Upper lobe of right lung (tissue), 1 donor: ENCODE data around the gene RNF144A. TPM values are rescaled to one million over a fixed set of nuclear protein-coding genes. Genes with fewer than 3 reads are reported as not detected.

ENCODE experiments used
- ATAC-seq: fragments of 200-7000 bp; cut with Tn5 transposase; one replicate; pipeline ENCODE4 v1.9.1; 2020; ENCODE audit warnings: mild to moderate bottlenecking, moderate library complexity
- DNase-seq: peaks from one replicate; pipeline ENCODE4 v3.0.0-alpha.2; 2020
- H3K27ac ChIP-seq: fragments of 200-600 bp; one replicate; pipeline ENCODE4 v1.8.0; 2022
- H3K27me3 ChIP-seq: fragments of 200-600 bp; one replicate; pipeline ENCODE4 v1.8.0; 2022; ENCODE audit warnings: mild to moderate bottlenecking
- H3K36me3 ChIP-seq: fragments of 200-600 bp; one replicate; pipeline ENCODE4 v1.8.0; 2022
- H3K4me1 ChIP-seq: fragments of 200-600 bp; one replicate; pipeline ENCODE4 v1.8.0; 2022
- H3K4me3 ChIP-seq: fragments of 200-600 bp; one replicate; pipeline ENCODE4 v1.8.0; 2022; ENCODE audit warnings: mild to moderate bottlenecking
- H3K9me3 ChIP-seq: fragments of 200-600 bp; one replicate; pipeline ENCODE4 v1.8.0; 2022
- CTCF ChIP-seq: fragments of 200-600 bp; IDR thresholded peaks from one replicate; pipeline ENCODE4 v1.8.0; 2022; ENCODE audit warnings: antibody characterized with exemption
- intact Hi-C: fragments of 100-400 bp; cut with DNase I; formaldehyde crosslinking; loops from one replicate; pipeline ENCODE4 v1.11.0; 2022
- total RNA-seq: library from RNA; stranded (reverse); fragmentation: NEBNext Ultra II Directional; extraction: Animal tissue kit (Norgen Biotek cat#: 25700); gene quantifications from one replicate; pipeline ENCODE4 v1.2.1, GENCODE V29; 2021
- donor health status: DM: no; HTN: yes; CAD: no; lungs with severe emphysema.

RNF144A gene
- total RNA-seq, 1 donor from 2014 or later: 16.0 TPM

- no peaks in the 10 kb centered on the region for H3K9me3 ChIP-seq
- DNase-seq (peak; percentile 90), ATAC-seq (peak; percentile 95)
- H3K27me3 ChIP-seq: no peaks in the 10 kb centered on the region
- TF ChIP-seq CTCF: no peak
- peaks cover 19% of the 10 kb centered on the region for H3K4me1 ChIP-seq
- H3K4me3 ChIP-seq: no peak overlapping the region
- no peak overlapping the region for H3K27ac ChIP-seq
- H3K36me3 ChIP-seq: no peaks in the 10 kb centered on the region
- intact Hi-C loops: no loop called here
Observed at GRCh38 chr2:7031547-7032245, 114.5 kb downstream of the RNF144A start.

- TF ChIP-seq CTCF: no peak
- Histone ChIP-seq H3K9me3 (no peaks in the 10 kb centered on the region), H3K4me3 (no peak overlapping the region), H3K27me3 (no peaks in the 10 kb centered on the region), H3K4me1 (peaks cover 19% of the 10 kb centered on the region), H3K27ac (no peak overlapping the region), H3K36me3 (no peaks in the 10 kb centered on the region)
- ATAC-seq: no peak
- no peak for DNase-seq
- intact Hi-C loops: no loop called here
Observed at GRCh38 chr2:7032371-7032770, 115.2 kb downstream of the RNF144A start.

GRCh38 chr2:7033136-7033960 lies 116.1 kb downstream of the RNF144A start:
- Histone ChIP-seq H3K4me1 (peaks cover 10% of the 10 kb centered on the region), H3K27ac (no peak overlapping the region), H3K27me3 (no peaks in the 10 kb centered on the region), H3K4me3 (no peak overlapping the region), H3K9me3 (no peaks in the 10 kb centered on the region), H3K36me3 (no peaks in the 10 kb centered on the region)
- DNase-seq (no peak), ATAC-seq (no peak)
- TF ChIP-seq CTCF: no peak
- intact Hi-C loops: no loop called here

- no peak overlapping the region for H3K27ac ChIP-seq
- intact Hi-C loops: no loop called here
Observed at GRCh38 chr2:7034303-7034702, 117.1 kb downstream of the RNF144A start.

GRCh38 chr2:7035884-7036283 lies 118.7 kb downstream of the RNF144A start:
- no peak for DNase-seq
- Histone ChIP-seq H3K27me3 (no peaks in the 10 kb centered on the region), H3K4me3 (no peak overlapping the region), H3K4me1 (peaks cover 9% of the 10 kb centered on the region), H3K27ac (no peak overlapping the region), H3K9me3 (no peaks in the 10 kb centered on the region), H3K36me3 (no peaks in the 10 kb centered on the region)
- no peak for ATAC-seq
- intact Hi-C loops: no loop called here
- no peak for TF ChIP-seq CTCF

More at GRCh38 chr2:7034303-7034702, 117.1 kb downstream of the RNF144A start:
- no peaks in the 10 kb centered on the region for H3K27me3 ChIP-seq
- peak; percentile 33 for TF ChIP-seq CTCF
- peaks cover 9% of the 10 kb centered on the region for H3K4me1 ChIP-seq
- no peak overlapping the region for H3K4me3 ChIP-seq
- no peak for DNase-seq
- H3K36me3 ChIP-seq: no peaks in the 10 kb centered on the region
- no peak for ATAC-seq
- H3K9me3 ChIP-seq: no peaks in the 10 kb centered on the region
